GM15510 (cell line): ENCODE data around the gene TGFBR2.

Source experiments
- POLR2A ChIP-seq: IDR thresholded peaks from 3 replicates; pipeline ENCODE4 v1.6.1; 2011; ENCODE audit warnings: borderline replicate concordance; ENCODE audit not compliant: insufficient read length; ENCODE audit errors: extremely low read depth

The TGFBR2 gene

GRCh38 chr3:30606301-30607031, at the start of gene TGFBR2:
Gene TGFBR2 (plus strand): TSS chr3:30606601. CDS start chr3:30606884, 283 bp downstream.
- no peak for TF ChIP-seq POLR2A

GRCh38 chr3:30557746-30558303, 48.6 kb upstream of the TGFBR2 start:
- TF ChIP-seq POLR2A = no peak

GRCh38 chr3:30563956-30564355, 42.4 kb upstream of the TGFBR2 start:
- no peak for TF ChIP-seq POLR2A

- TF ChIP-seq POLR2A = no peak
Observed at GRCh38 chr3:30567139-30567753, 39.2 kb upstream of the TGFBR2 start.

GRCh38 chr3:30576946-30577345, 29.5 kb upstream of the TGFBR2 start:
- TF ChIP-seq POLR2A = no peak

GRCh38 chr3:30577788-30578187, 28.6 kb upstream of the TGFBR2 start:
- TF ChIP-seq POLR2A = no peak

GRCh38 chr3:30578479-30578878, 27.9 kb upstream of the TGFBR2 start:
- TF ChIP-seq POLR2A = no peak

GRCh38 chr3:30578986-30579579, 27.3 kb upstream of the TGFBR2 start:
- TF ChIP-seq POLR2A = no peak

- no peak for TF ChIP-seq POLR2A
Observed at GRCh38 chr3:30581067-30581585, 25.3 kb upstream of the TGFBR2 start.

- no peak for TF ChIP-seq POLR2A
Observed at GRCh38 chr3:30581982-30582381, 24.4 kb upstream of the TGFBR2 start.

- TF ChIP-seq POLR2A = no peak
Observed at GRCh38 chr3:30583973-30584372, 22.4 kb upstream of the TGFBR2 start.

- TF ChIP-seq POLR2A = no peak
Observed at GRCh38 chr3:30585654-30586053, 20.7 kb upstream of the TGFBR2 start.

GRCh38 chr3:30586096-30586805, 20.1 kb upstream of the TGFBR2 start:
- TF ChIP-seq POLR2A = no peak

- TF ChIP-seq POLR2A = no peak
Observed at GRCh38 chr3:30586806-30587486, 19.5 kb upstream of the TGFBR2 start.
